HTERT RPE-1 (cell line): ENCODE data around the gene RNU6-1.

Experiments used
- in situ Hi-C: fragments of 300-500 bp; cut with MboI; formaldehyde crosslinking; loops from 4 replicates; pipeline ENCODE4 v1.14.3; 2020; ENCODE audit warnings: low sequenced_read_pairs

Gene RNU6-1

GRCh38 chr15:67834581-67835296 is 5.1 kb downstream of the RNU6-1 start:
- in situ Hi-C loops, result no loop called here

GRCh38 chr15:67833710-67834511 is 5.9 kb downstream of the RNU6-1 start:
- in situ Hi-C loops, result no loop called here

GRCh38 chr15:67832897-67833709 is 6.7 kb downstream of the RNU6-1 start:
- in situ Hi-C loops, result no loop called here

GRCh38 chr15:67832031-67832551 is 7.8 kb downstream of the RNU6-1 start:
- in situ Hi-C loops, result no loop called here

GRCh38 chr15:67831363-67831762 is 8.5 kb downstream of the RNU6-1 start:
- in situ Hi-C loops, result no loop called here

GRCh38 chr15:67829647-67830504 is 10.0 kb downstream of the RNU6-1 start:
- in situ Hi-C loops, result no loop called here

- in situ Hi-C loops, result no loop called here
These were observed 10.7 kb downstream of the RNU6-1 start for GRCh38 chr15:67828969-67829646.

- in situ Hi-C loops, result no loop called here
These were observed 11.4 kb downstream of the RNU6-1 start for GRCh38 chr15:67828278-67828968.

GRCh38 chr15:67827562-67828277 is 12.1 kb downstream of the RNU6-1 start:
- in situ Hi-C loops, result no loop called here

GRCh38 chr15:67826717-67827561 is 12.9 kb downstream of the RNU6-1 start:
- in situ Hi-C loops, result no loop called here

- in situ Hi-C loops, result no loop called here
These were observed 13.7 kb downstream of the RNU6-1 start for GRCh38 chr15:67825881-67826716.

- in situ Hi-C loops, result no loop called here
These were observed 14.6 kb downstream of the RNU6-1 start, which contains the start of gene SKOR1 for GRCh38 chr15:67824976-67825880. SKOR1 (plus strand) TSS chr15:67825509; CDS start chr15:67825603, 94 bp downstream.

- in situ Hi-C loops, result no loop called here
These were observed 15.5 kb downstream of the RNU6-1 start for GRCh38 chr15:67824197-67824968.

GRCh38 chr15:67823314-67824196 is 16.3 kb downstream of the RNU6-1 start:
- in situ Hi-C loops, result no loop called here
